Transverse colon (tissue), 4 donors: ENCODE measurements around the gene MRPL52. TPM values are rescaled to one million over a fixed set of nuclear protein-coding genes. Genes with fewer than 3 reads are reported as not detected.
A peak's percentile ranks its signal among the peaks of the same experiment; 100 is the strongest.

Experiments
- DNase-seq: peaks from one replicate; pipeline ENCODE4 v3.0.0-alpha.2; 2019
- H3K27ac ChIP-seq, 4 donors: fragments of 200-600 bp; sonication (generic); 2 replicates each; pipeline ENCODE4 v1.5.1; 2016 to 2018; ENCODE audit warnings: inconsistent platforms in 4 of 4
- H3K27me3 ChIP-seq: fragments of 200-600 bp; sonication (generic); 2 replicates; pipeline ENCODE4 v1.5.1; 2017; ENCODE audit warnings: inconsistent platforms
- H3K36me3 ChIP-seq, 4 donors: fragments of 200-600 bp; sonication (generic); 2 replicates each; pipeline ENCODE4 v1.5.1; 2017 to 2019; ENCODE audit warnings: inconsistent platforms in 4 of 4
- H3K4me1 ChIP-seq, 4 donors: fragments of 200-600 bp; sonication (generic); 2 replicates each; pipeline ENCODE4 v1.5.1; 2017 to 2020; ENCODE audit warnings: inconsistent platforms in 4 of 4
- H3K4me3 ChIP-seq, 4 donors: fragments of 200-600 bp; sonication (generic); 1 replicate in 1 of 4; 2 replicates in 3 of 4; pipeline versions ENCODE4 v1.5.1 to v1.6.1; 2017 to 2019; ENCODE audit warnings: inconsistent platforms in 4 of 4
- H3K9me3 ChIP-seq, 2 donors: fragments of 200-600 bp; sonication (generic); 2 replicates each; pipeline ENCODE4 v1.5.1; 2017 to 2019; ENCODE audit warnings: inconsistent platforms in 2 of 2
- EP300 ChIP-seq: sonication (generic); formaldehyde crosslinking; IDR thresholded peaks from one replicate; pipeline ENCODE4 v1.6.1; 2017; ENCODE audit warnings: antibody characterized with exemption, low read depth
- POLR2A ChIP-seq: fragments of 450-650 bp; IDR thresholded peaks from one replicate; pipeline ENCODE4 v1.6.1; 2016; ENCODE audit warnings: antibody characterized with exemption, mild to moderate bottlenecking, moderate library complexity
- POLR2AphosphoS5 ChIP-seq, 3 donors: sonication (generic); formaldehyde crosslinking; IDR thresholded peaks; one replicate each; pipeline ENCODE4 v1.6.1; 2016; ENCODE audit warnings: antibody characterized with exemption in 3 of 3
- WGBS, 2 donors: methylation state at CpG; one replicate each; pipeline ENCODE4 v1.1.5; 2018; ENCODE audit warnings: low coverage in 1 of 2; 5-methylcytosine and 5-hydroxymethylcytosine counted together
- in situ Hi-C, 4 donors: fragments of 200-750 bp; cut with MboI; loops; one replicate each; pipeline versions ENCODE4 v1.15.0 to v1.15.1; 2017; ENCODE audit warnings: low sequenced_read_pairs in 3 of 4, low pct_ligation_motif_present in 1 of 4, low pct_unique_long_range_greater_than_20kb in 1 of 4
- intact Hi-C: fragments of 100-400 bp; cut with DNase I; formaldehyde crosslinking; loops from one replicate; pipeline ENCODE4 v1.15.1; 2023; ENCODE audit warnings: low total_unique reads
- total RNA-seq, 4 donors: library from RNA; depleted of rRNA; stranded (reverse); fragments of >200 nt; gene quantifications; one replicate each; pipeline ENCODE4 v1.1.0, GENCODE V29; 2016
- TF ChIP-seq, protein P1 (sequence below), 5 experiments: fragments of 200-600 bp in 3 of 5; fragments of 450-650 bp in 2 of 5; sonication (generic) in 3 of 5; IDR thresholded peaks; 1 replicate in 2 of 5; 2 replicates in 3 of 5; pipeline ENCODE4 v1.5.1; 2016 to 2017; ENCODE audit warnings: antibody characterized with exemption in 5 of 5, inconsistent platforms in 3 of 5, mild to moderate bottlenecking in 2 of 5, moderate library complexity in 1 of 5

Gene MRPL52
- total RNA-seq, 4 donors from 2014 or later = 7.5 to 44.3 (median 23.8) TPM; not detected in 1

- no peak overlapping the region for H3K4me3 ChIP-seq
- H3K27me3 ChIP-seq = no peaks in the 10 kb centered on the region
- intact Hi-C loops = no loop called here
- 44 to 70% methylated on average over 3 to 11 of the region's 11 CpGs for WGBS, 2 donors
- peak overlapping the region; percentile 76 to 92 (median 85) for H3K27ac ChIP-seq
- TF ChIP-seq, protein P1, sequence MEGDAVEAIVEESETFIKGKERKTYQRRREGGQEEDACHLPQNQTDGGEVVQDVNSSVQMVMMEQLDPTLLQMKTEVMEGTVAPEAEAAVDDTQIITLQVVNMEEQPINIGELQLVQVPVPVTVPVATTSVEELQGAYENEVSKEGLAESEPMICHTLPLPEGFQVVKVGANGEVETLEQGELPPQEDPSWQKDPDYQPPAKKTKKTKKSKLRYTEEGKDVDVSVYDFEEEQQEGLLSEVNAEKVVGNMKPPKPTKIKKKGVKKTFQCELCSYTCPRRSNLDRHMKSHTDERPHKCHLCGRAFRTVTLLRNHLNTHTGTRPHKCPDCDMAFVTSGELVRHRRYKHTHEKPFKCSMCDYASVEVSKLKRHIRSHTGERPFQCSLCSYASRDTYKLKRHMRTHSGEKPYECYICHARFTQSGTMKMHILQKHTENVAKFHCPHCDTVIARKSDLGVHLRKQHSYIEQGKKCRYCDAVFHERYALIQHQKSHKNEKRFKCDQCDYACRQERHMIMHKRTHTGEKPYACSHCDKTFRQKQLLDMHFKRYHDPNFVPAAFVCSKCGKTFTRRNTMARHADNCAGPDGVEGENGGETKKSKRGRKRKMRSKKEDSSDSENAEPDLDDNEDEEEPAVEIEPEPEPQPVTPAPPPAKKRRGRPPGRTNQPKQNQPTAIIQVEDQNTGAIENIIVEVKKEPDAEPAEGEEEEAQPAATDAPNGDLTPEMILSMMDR (IDR thresholded peaks at IDR 0.05) = no peak
- in situ Hi-C loops = loop anchor here in 2 of 4 donors (10.0 to 25.0 kb wide), 2 partner anchors 260 to 282 kb away; partner anchors contain the start of genes ABHD4 (in 1 of the 2) and DAD1 (in 1 of the 2)
- H3K9me3 ChIP-seq = no peaks in the 10 kb centered on the region
- no peak for DNase-seq
- peaks cover 0 to 44% (median 8%) of the 10 kb centered on the region in 4 donors for H3K36me3 ChIP-seq
- peaks cover 39 to 63% (median 51%) of the 10 kb centered on the region in 4 donors for H3K4me1 ChIP-seq
These were observed 17.2 kb downstream of the MRPL52 start for GRCh38 chr14:22846811-22847307.

DNA sequence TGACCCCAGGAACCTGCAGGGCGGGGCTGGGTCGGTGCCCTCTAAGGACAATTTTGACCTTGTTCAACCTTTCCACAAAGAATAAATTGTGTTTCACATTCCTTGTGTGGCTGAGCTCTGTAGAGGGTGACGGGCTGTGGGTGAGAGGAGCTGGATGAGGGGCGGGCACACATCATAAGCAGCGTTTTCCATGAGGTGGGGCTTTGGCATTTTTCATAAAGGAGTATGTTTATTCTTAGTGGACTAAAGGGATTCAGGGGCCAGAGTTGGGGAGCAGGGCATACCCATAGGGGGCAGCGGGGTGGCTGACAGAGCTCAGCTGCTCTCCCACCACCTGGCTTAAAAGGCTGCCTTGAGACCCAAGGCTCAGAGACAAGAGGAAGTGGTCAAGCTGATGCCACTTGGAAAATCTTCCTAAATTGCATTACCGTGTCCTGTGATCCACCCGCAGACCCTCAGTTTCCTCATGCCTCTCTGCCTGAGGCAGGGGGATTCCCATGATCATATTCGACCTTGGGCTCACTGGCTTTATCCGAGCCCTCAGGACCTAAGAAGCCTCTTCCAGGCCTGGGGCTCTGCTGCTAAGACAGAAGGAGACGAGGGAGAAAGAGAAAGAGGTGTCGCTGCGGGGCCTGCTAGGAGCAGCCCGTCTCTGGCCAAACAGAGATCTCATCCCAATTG lies 18.1 kb downstream of the MRPL52 start:
- intact Hi-C loops = no loop called here
- in situ Hi-C loops = loop anchor here in 2 of 4 donors (10.0 to 25.0 kb wide), 2 partner anchors 260 to 283 kb away; partner anchors contain the start of genes ABHD4 (in 1 of the 2) and DAD1 (in 1 of the 2)
- Histone ChIP-seq H3K9me3 (no peaks in the 10 kb centered on the region), H3K4me3 (no peak overlapping the region), H3K4me1 (peaks cover 39 to 69% (median 55%) of the 10 kb centered on the region in 4 donors), H3K36me3 (peaks cover 0 to 35% (median 5%) of the 10 kb centered on the region in 4 donors), H3K27ac (peak overlapping the region; percentile 76 to 92 (median 85)), H3K27me3 (no peaks in the 10 kb centered on the region)
- TF ChIP-seq POLR2A (no peak), EP300 (no peak), POLR2AphosphoS5 (IDR thresholded peaks at IDR 0.05) (no peak)
- TF ChIP-seq, protein P1 (IDR thresholded peaks at IDR 0.05) = no peak
- no peak for DNase-seq
- WGBS, 2 donors = 45 to 57% methylated on average over 4 to 14 of the region's 14 CpGs

DNA sequence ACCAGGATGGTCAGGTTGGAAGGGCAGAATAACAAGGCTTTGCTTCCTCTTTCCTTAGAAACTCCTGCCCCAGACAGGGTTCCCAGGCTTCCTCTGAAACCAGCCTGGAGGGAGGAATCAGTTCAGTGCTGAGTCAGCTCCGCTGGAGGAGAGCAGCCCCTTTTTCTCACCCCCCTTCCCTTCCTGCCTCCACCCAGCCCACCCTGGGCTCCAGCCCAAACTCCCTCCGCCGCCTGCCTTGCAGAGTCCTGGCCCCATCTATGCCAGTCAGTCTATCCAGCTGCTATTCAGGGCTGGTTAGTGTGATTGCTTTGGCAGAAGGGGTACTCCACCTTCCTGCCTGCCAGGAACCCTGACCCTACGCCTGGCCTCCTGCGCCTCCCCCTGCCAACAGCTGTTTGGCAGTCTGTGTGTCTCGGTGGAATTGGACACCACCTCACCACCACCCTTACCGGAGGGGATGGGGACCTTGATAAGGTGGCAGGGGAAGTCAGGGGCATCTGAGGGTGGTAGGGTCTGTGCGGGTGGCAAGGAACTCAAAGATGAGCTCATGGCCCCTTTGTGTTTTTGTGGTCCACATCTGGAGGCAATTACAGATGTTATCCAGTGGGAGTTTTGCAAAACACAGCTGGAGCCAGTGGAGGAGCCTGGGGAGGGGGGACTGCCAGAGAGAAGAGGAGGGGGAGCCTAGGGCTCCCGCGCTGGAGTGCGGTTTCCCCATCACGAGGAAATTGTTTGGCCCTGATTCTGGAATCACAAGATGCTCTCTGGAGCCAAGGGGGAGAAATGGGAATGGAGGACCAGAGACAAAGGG lies 18.9 kb downstream of the MRPL52 start:
- H3K36me3 ChIP-seq = peaks cover 0 to 27% (median 3%) of the 10 kb centered on the region in 4 donors
- no peak overlapping the region for H3K4me3 ChIP-seq
- H3K9me3 ChIP-seq = no peaks in the 10 kb centered on the region
- intact Hi-C loops = no loop called here
- in situ Hi-C loops = loop anchor here in 2 of 4 donors (10.0 to 25.0 kb wide), 2 partner anchors 261 to 284 kb away; partner anchors contain the start of genes ABHD4 (in 1 of the 2) and DAD1 (in 1 of the 2)
- peak overlapping the region; percentile 76 to 92 (median 85) for H3K27ac ChIP-seq
- no peaks in the 10 kb centered on the region for H3K27me3 ChIP-seq
- TF ChIP-seq POLR2AphosphoS5 (IDR thresholded peaks at IDR 0.05) = peak in 2 of 3 donors; percentile 33 to 34
- TF ChIP-seq, protein P1 (IDR thresholded peaks at IDR 0.05) = no peak
- WGBS, 2 donors = 51% methylated on average over 12 of the region's 12 CpGs; no CpG with 5 or more reads in 1 of the 2 donors
- peaks cover 39 to 76% (median 60%) of the 10 kb centered on the region in 4 donors for H3K4me1 ChIP-seq
- peak; percentile 56 for DNase-seq
